Smooth muscle cell (in vitro differentiated cells): ENCODE results near the gene DSTN. TPM values are rescaled to one million over a fixed set of nuclear protein-coding genes. Genes with fewer than 3 reads are reported as not detected.

Source experiments
- DNase-seq: peaks from one replicate; lab custom pipeline; 2025; ENCODE audit not compliant: unreplicated experiment; lab: John Stamatoyannopoulos, UW
- H2AFZ ChIP-seq: fragments of 200-600 bp; sonication (generic); 2 replicates; pipeline ENCODE4 v1.6.0; 2016; ENCODE audit warnings: antibody characterized with exemption, low read depth, mild to moderate bottlenecking
- H3F3A ChIP-seq: fragments of 200-600 bp; sonication (generic); 2 replicates; pipeline ENCODE4 v1.6.0; 2017; ENCODE audit warnings: antibody characterized with exemption, low read depth
- H3K27ac ChIP-seq: fragments of 200-600 bp; sonication (generic); 2 replicates; pipeline ENCODE4 v1.5.1; 2016; ENCODE audit warnings: low read depth, mild to moderate bottlenecking
- H3K27me3 ChIP-seq: fragments of 200-600 bp; sonication (generic); 2 replicates; pipeline ENCODE4 v1.6.1; 2016; ENCODE audit warnings: low read depth, mild to moderate bottlenecking
- H3K36me3 ChIP-seq: fragments of 200-600 bp; sonication (generic); 2 replicates; pipeline ENCODE4 v1.5.1; 2016; ENCODE audit warnings: low read depth
- H3K4me1 ChIP-seq: fragments of 200-600 bp; sonication (generic); 2 replicates; pipeline ENCODE4 v1.5.1; 2016; ENCODE audit warnings: low read depth
- H3K4me2 ChIP-seq: fragments of 200-600 bp; sonication (generic); 2 replicates; pipeline ENCODE4 v1.6.0; 2016; ENCODE audit warnings: mild to moderate bottlenecking
- H3K4me3 ChIP-seq: fragments of 200-600 bp; sonication (generic); 2 replicates; pipeline ENCODE4 v1.5.1; 2016; ENCODE audit warnings: mild to moderate bottlenecking
- H3K79me2 ChIP-seq: fragments of 200-600 bp; sonication (generic); 2 replicates; pipeline ENCODE4 v1.6.0; 2016; ENCODE audit warnings: low read depth, mild to moderate bottlenecking
- H3K9ac ChIP-seq: fragments of 200-600 bp; sonication (generic); 2 replicates; pipeline ENCODE4 v1.6.0; 2016; ENCODE audit warnings: low read depth
- H3K9me3 ChIP-seq: fragments of 200-600 bp; sonication (generic); replicated peaks from 2 replicates; pipeline ENCODE4 v1.5.1; 2016; ENCODE audit warnings: low read depth
- H4K20me1 ChIP-seq: fragments of 200-600 bp; sonication (generic); 2 replicates; pipeline ENCODE4 v1.6.0; 2016; ENCODE audit warnings: low read depth
- CTCF ChIP-seq: fragments of 200-600 bp; sonication (generic); IDR thresholded peaks from 2 replicates; pipeline ENCODE4 v1.5.1; 2017; ENCODE audit warnings: borderline replicate concordance, mild to moderate bottlenecking, antibody characterized with exemption; ENCODE audit not compliant: insufficient read depth, poor library complexity, severe bottlenecking
- WGBS: methylation state at CpG from one replicate; pipeline ENCODE4 v1.1.7; 2016; ENCODE audit warnings: low lambda C conversion rate; 5-methylcytosine and 5-hydroxymethylcytosine counted together
- polyA plus RNA-seq: library from polyadenylated mRNA; unstranded; fragments of >200 nt; fragmentation: Nextera tagmentation; extraction: Ambion mirVana; gene quantifications from 2 replicates; pipeline ENCODE4 v1.2.1, GENCODE V29; 2016
- total RNA-seq: library from RNA; depleted of rRNA; stranded (reverse); fragments of >200 nt; gene quantifications from 2 replicates; pipeline ENCODE4 v1.2.3, GENCODE V29; 2014

The DSTN gene
- total and polyA plus RNA-seq, 2 experiments from 2014 or later = 486 to 534 TPM

DNA sequence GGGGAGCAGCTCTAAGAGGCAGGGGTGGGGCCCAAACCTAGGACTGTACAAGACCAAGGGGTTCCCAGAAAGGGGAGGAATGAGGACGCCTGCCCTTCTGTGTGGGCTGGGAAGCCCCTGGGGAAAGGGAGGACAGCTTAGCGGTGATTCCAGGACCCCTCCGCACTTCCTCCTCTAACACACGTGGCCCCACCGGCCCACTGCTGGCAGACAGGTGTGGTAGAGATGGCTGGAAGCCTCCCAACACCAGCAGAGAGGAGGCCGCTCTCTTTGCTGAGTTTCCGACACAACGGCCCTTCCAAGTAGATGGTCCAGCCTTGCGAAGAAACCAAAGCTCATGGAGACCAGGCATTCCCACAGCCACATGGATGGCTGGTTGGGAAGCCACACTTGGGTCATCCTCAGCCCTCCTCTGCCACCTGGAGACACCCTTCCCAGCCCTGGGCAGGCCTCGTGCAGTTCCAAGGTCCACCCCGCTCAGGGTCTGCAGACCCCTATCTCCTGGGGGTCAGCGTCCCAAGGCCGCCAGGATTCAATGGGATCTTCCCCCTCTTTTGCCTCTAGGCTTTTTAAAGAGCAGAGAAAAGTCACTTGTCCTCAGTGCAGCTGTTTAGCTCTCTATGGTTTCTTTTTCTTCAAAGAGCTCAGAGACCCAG, 68.2 kb downstream of the DSTN start:
- Histone ChIP-seq H3K4me1 (no peaks in the 10 kb centered on the region), H2AFZ (no peak overlapping the region), H3K4me2 (no peak overlapping the region), H3K79me2 (peaks cover 59% of the 10 kb centered on the region), H3K36me3 (peaks cover 8% of the 10 kb centered on the region), H3F3A (no peaks in the 10 kb centered on the region), H3K9me3 (no peaks in the 10 kb centered on the region), H3K4me3 (no peak overlapping the region), H3K27ac (no peak overlapping the region), H4K20me1 (peaks cover 100% of the 10 kb centered on the region), H3K9ac (no peak overlapping the region), H3K27me3 (no peaks in the 10 kb centered on the region)
- TF ChIP-seq CTCF = no peak
- DNase-seq = no peak
- WGBS = 91% methylated on average over 13 of the region's 13 CpGs

DNA sequence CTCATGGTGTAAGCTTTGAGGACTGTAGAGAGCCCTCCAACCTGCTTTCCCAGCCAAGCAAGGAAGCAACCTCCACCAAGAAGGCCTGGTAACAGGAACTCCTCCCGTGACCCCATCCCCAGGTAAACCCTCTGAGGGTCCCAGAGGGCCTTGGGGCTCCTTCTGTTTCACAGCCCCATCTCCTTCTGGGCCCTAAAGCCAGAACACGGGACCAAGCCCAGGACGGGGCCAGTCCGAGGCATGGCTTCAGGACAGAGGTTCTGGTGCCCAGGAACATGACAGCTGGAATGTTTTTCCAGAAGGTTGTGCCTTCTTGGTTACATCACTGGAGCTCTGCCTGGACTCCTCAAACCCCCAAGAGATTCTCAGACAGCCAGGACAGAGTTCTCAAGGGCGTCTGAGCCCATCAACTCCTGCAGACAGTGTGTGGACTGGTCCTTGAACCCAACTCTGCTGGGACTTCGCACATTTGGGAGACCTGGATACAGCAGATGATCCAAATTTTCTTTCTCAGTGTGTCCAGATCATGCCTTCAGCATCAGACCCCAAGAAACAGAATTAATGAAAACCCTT, 69.0 kb downstream of the DSTN start:
- Histone ChIP-seq H3K4me2 (no peak overlapping the region), H3F3A (no peaks in the 10 kb centered on the region), H3K4me3 (no peak overlapping the region), H3K4me1 (no peaks in the 10 kb centered on the region), H4K20me1 (peaks cover 100% of the 10 kb centered on the region), H3K36me3 (peaks cover 8% of the 10 kb centered on the region), H3K9me3 (no peaks in the 10 kb centered on the region), H2AFZ (no peak overlapping the region), H3K79me2 (peaks cover 67% of the 10 kb centered on the region), H3K9ac (no peak overlapping the region), H3K27ac (no peak overlapping the region), H3K27me3 (no peaks in the 10 kb centered on the region)
- WGBS = 98% methylated on average over 6 of the region's 6 CpGs
- TF ChIP-seq CTCF = no peak
- DNase-seq = no peak

GRCh38 chr20:17640146-17640874, 70.4 kb downstream of the DSTN start:
- WGBS = 95% methylated on average over 12 of the region's 12 CpGs
- no peaks in the 10 kb centered on the region for H3K27me3 ChIP-seq
- no peak overlapping the region for H3K9ac ChIP-seq
- no peak overlapping the region for H3K27ac ChIP-seq
- H3K36me3 ChIP-seq = peaks cover 8% of the 10 kb centered on the region
- peaks cover 100% of the 10 kb centered on the region for H4K20me1 ChIP-seq
- no peak for DNase-seq
- H3K4me3 ChIP-seq = no peak overlapping the region
- no peaks in the 10 kb centered on the region for H3F3A ChIP-seq
- H3K4me2 ChIP-seq = no peak overlapping the region
- H3K79me2 ChIP-seq = peaks cover 79% of the 10 kb centered on the region
- H2AFZ ChIP-seq = no peak overlapping the region
- no peak for TF ChIP-seq CTCF
- no peaks in the 10 kb centered on the region for H3K9me3 ChIP-seq
- no peaks in the 10 kb centered on the region for H3K4me1 ChIP-seq
